ENCODE results near the gene GZF1. TPM values are rescaled to one million over a fixed set of nuclear protein-coding genes. Genes with fewer than 3 reads are reported as not detected.

GZF1 gene
- total RNA-seq, 1 experiment from 2014 or later = 17.0 TPM

GRCh38 chr20:23415555-23415954, 53.6 kb downstream of the GZF1 start:
- H2BK20ac ChIP-seq (ENCODE audit: low read depth, low read length, poor library complexity, severe bottlenecking) = no peak overlapping the region
- H3K9ac ChIP-seq (ENCODE audit: extremely low read depth, insufficient read length, low read length) = no peak overlapping the region
- H3K56ac ChIP-seq (ENCODE audit: insufficient read length, low read depth, low read length) = no peak overlapping the region
- no peak for DNase-seq
- Mint-ChIP-seq H3K4me3 (no peak overlapping the region), H3K27ac (no peak overlapping the region), H3K9me3 (no peaks in the 10 kb centered on the region), H3K36me3 (ENCODE audit: insufficient read depth in 1 of 3, low read depth in 3 of 3) (peaks cover 0 to 6% (median 0%) of the 10 kb centered on the region in 3 experiments; a peak in 2 of 7 replicates), H3K27me3 (ENCODE audit: low read depth) (no peaks in the 10 kb centered on the region), H3K4me1 (peaks cover 20 to 24% of the 10 kb centered on the region in 2 experiments)
- no peaks in the 10 kb centered on the region for H3K4me1 ChIP-seq (ENCODE audit: insufficient read depth, low read length)
- no peak overlapping the region for H3K4me2 ChIP-seq (ENCODE audit: insufficient read depth, insufficient read length, low read length)
- WGBS (ENCODE audit: extremely low coverage, insufficient read length, low lambda C conversion rate) = no CpG with 5 or more reads among the region's 5 CpGs
- H3K18ac ChIP-seq (ENCODE audit: insufficient read length, low read depth, low read length) = no peak overlapping the region
- H3K9me3 ChIP-seq (ENCODE audit: control insufficient read depth, low read depth, low read length) = no peaks in the 10 kb centered on the region
- no peak overlapping the region for H2AK5ac ChIP-seq (ENCODE audit: insufficient read length, low read length)
- H4K20me1 ChIP-seq (ENCODE audit: control insufficient read depth, insufficient read depth, insufficient read length) = no peaks in the 10 kb centered on the region
- H2BK120ac ChIP-seq (ENCODE audit: low read depth, low read length, poor library complexity, severe bottlenecking) = no peak overlapping the region
- peaks cover 11% of the 10 kb centered on the region for H3K79me1 ChIP-seq (ENCODE audit: insufficient read depth, low read depth, low read length, poor library complexity, severe bottlenecking)
- H2BK12ac ChIP-seq (ENCODE audit: insufficient read length, low read depth, low read length) = no peak overlapping the region
- no peak overlapping the region for H2BK15ac ChIP-seq (ENCODE audit: low read depth, low read length)
- TF ChIP-seq CTCF (conservative IDR thresholded peaks at IDR 0.05) = no peak
- H2AFZ ChIP-seq (ENCODE audit: low read length) = no peak overlapping the region
- H2BK5ac ChIP-seq (ENCODE audit: insufficient read length, low read length) = no peak overlapping the region
- H4K5ac ChIP-seq (ENCODE audit: insufficient read length, low read depth, low read length) = no peak overlapping the region
- H4K8ac ChIP-seq (replicated peaks; ENCODE audit: insufficient read length, low read depth, low read length) = no peak overlapping the region
- peaks cover 4% of the 10 kb centered on the region for H3K23me2 ChIP-seq (ENCODE audit: insufficient read length, low read depth, low read length, poor library complexity, severe bottlenecking)
- H3K79me2 ChIP-seq (ENCODE audit: insufficient read depth, low read length) = peaks cover 10% of the 10 kb centered on the region; the same call in 1 of the 2 replicates
- no peak overlapping the region for H3K23ac ChIP-seq (ENCODE audit: insufficient read length, low read depth, low read length)
- no peak overlapping the region for H4K91ac ChIP-seq (ENCODE audit: insufficient read length, low read depth, low read length)
- no peak overlapping the region for H3K27ac ChIP-seq (ENCODE audit: insufficient read length, low read depth, low read length)
- no peaks in the 10 kb centered on the region for H3K27me3 ChIP-seq (ENCODE audit: insufficient read depth, low read length)
- no peak overlapping the region for H3K4ac ChIP-seq (ENCODE audit: low read depth, low read length)
- H3T11ph ChIP-seq (ENCODE audit: low read length) = no peak overlapping the region
- H3K14ac ChIP-seq (ENCODE audit: insufficient read depth, low read length) = no peak overlapping the region
